Measurements from ENCODE around the gene TTLL9. TPM values are rescaled to one million over a fixed set of nuclear protein-coding genes. Genes with fewer than 3 reads are reported as not detected.

Gene TTLL9
- polyA plus RNA-seq, 1 of the 3 experiments (the other 2 are of a cell fraction), result 0.23 TPM

GRCh38 chr20:31966991-31967655 lies 96.7 kb downstream of the TTLL9 start:
- Histone ChIP-seq H2AFZ (ENCODE audit: low read depth) (no peak overlapping the region), H3K4me2 (no peak overlapping the region), H3K9me2 (no peaks in the 10 kb centered on the region), H3K79me2 (ENCODE audit: insufficient read depth) (no peaks in the 10 kb centered on the region), H4K20me1 (ENCODE audit: insufficient read depth) (no peaks in the 10 kb centered on the region), H3K9me3 (no peaks in the 10 kb centered on the region), H3K27ac (ENCODE audit: low read depth in 2 of 2, low read length in 1 of 2) (peak overlapping the region in 1 of 2 experiments; percentile 75; a peak in 2 of 4 replicates), H3K4me3 (ENCODE audit: low read depth in 2 of 2, low read length in 1 of 2) (peak overlapping the region in 1 of 2 experiments; percentile 56; a peak in 1 of 4 replicates), H3F3A (replicated peaks; ENCODE audit: insufficient read depth) (no peaks in the 10 kb centered on the region), H3K4me1 (ENCODE audit: control insufficient read depth in 1 of 2, insufficient read depth in 2 of 2, low read depth in 1 of 2, low read length in 1 of 2) (peaks cover 0 to 22% of the 10 kb centered on the region in 2 experiments; a peak in 2 of 4 replicates), H3K36me3 (replicated peaks in 1 of 2; ENCODE audit: control insufficient read depth in 1 of 2, insufficient read depth in 2 of 2, low read length in 1 of 2) (no peaks in the 10 kb centered on the region), H3K27me3 (ENCODE audit: insufficient read depth) (peaks cover 38% of the 10 kb centered on the region), H3K9ac (no peak overlapping the region)
- 10% methylated on average over 5 of the region's 5 CpGs for WGBS (ENCODE audit: low lambda C conversion rate)
- peak; percentile 52 for DNase-seq
- TF ChIP-seq MXI1 (IDR thresholded peaks at IDR 0.05; ENCODE audit: low read depth, low read length) (no peak), GABPA (IDR thresholded peaks at IDR 0.05; ENCODE audit: low read depth) (no peak), USF1 (IDR thresholded peaks at IDR 0.05; ENCODE audit: borderline replicate concordance, low read depth) (no peak), FOXJ3 (CRISPR knock-in tag; IDR thresholded peaks at IDR 0.05) (no peak), FOXM1 (IDR thresholded peaks at IDR 0.05; ENCODE audit: low read depth) (no peak), NRF1 (IDR thresholded peaks at IDR 0.05; ENCODE audit: low read depth, low read length) (no peak), ELF1 (IDR thresholded peaks at IDR 0.05) (no peak), SIN3A (IDR thresholded peaks at IDR 0.05; ENCODE audit: borderline replicate concordance, low read depth, low read length) (no peak), JUND (IDR thresholded peaks at IDR 0.05) (no peak), CTCF (IDR thresholded peaks at IDR 0.05) (no peak), SMC3 (IDR thresholded peaks at IDR 0.05; ENCODE audit: low read depth, low read length) (no peak), TEAD4 (IDR thresholded peaks at IDR 0.05; ENCODE audit: borderline replicate concordance, insufficient read depth) (no peak), EP300 (IDR thresholded peaks at IDR 0.05; ENCODE audit: borderline replicate concordance in 1 of 2, low read depth in 1 of 2, low read length in 1 of 2) (no peak), YY1 (IDR thresholded peaks at IDR 0.05; ENCODE audit: low read depth) (no peak), FOSL2 (IDR thresholded peaks at IDR 0.05; ENCODE audit: borderline replicate concordance, low read depth) (no peak), MAX (IDR thresholded peaks at IDR 0.05; ENCODE audit: low read depth) (no peak), CHD2 (IDR thresholded peaks at IDR 0.05; ENCODE audit: low read length, partially characterized antibody) (no peak)
- ChIA-PET CTCF (interaction anchor here (0.6 to 7.9 kb wide), 7 partner anchors 15 to 145 kb away, joined by 3 to 47 read pairs (median 4); partner anchors contain the start of gene PDRG1), POLR2A (interaction anchor here (1.5 kb wide), 1 partner anchor 87 kb away, joined by 4 read pairs; no protein-coding TSS in a partner anchor)

Data from SK-N-SH (cell line).